ENCODE data around the gene TPSB2.

The TPSB2 gene

GRCh38 chr16:1181404-1182315, 48.3 kb downstream of the TPSB2 start:
- DNase-seq = no peak

DNA sequence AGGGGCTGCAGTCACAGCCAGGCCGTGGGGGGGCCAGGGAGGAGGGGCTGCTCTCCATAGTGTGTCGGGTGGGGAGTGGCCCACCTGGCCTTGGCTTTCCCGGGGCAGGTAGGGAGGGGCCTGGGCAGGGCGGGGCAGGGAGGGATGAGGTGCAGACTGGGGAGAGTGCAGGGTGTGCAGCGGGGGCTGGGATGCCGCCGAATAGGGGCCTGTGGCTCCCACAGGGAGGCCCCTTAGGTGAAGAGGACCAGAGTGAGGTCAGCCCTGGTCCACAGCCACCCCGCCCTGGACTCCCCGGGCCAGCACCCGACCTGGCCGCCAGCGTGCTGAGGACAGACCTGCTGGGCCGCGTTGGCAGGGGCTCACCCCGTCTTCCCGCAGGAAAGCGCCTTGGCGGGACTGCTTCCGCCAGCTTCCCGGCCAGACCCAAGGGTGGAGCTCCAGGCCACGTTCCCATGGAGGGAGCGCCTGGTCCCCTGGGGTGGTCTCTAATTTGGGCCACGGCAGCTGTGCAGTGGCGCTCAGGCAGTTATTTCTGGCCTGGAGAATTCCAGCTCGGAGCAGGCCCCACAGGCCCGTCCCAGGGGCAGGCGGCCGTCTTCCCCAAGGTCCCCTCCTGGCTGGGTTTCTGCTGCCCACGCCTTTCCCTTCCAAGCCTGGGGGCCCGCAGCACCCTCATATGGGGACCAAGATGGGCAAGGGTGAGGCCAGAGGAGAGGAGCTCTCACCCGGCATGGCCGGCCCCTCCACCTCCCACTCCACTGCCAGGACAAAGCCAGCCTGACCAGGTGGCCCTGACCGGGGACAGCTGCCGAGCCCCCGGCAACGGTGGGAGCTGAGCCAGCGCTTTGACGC, 49.2 kb downstream of the TPSB2 start:
- no peak for DNase-seq
